Measurements from ENCODE around the gene C16orf95. TPM values are rescaled to one million over a fixed set of nuclear protein-coding genes. Genes with fewer than 3 reads are reported as not detected.

The C16orf95 gene
- polyA plus RNA-seq, 1 donor = 1.8 TPM

Other genes with a start within 250 kb of the C16orf95 start
- gene FBXO31, start 66.4 kb upstream of the C16orf95 start, polyA plus RNA-seq (ENCODE audit: insufficient read length) = 29.3 TPM
- 49.4 TPM for gene MAP1LC3B, start 74.9 kb upstream of the C16orf95 start, polyA plus RNA-seq (ENCODE audit: insufficient read length)
- gene ZCCHC14, start 175.6 kb upstream of the C16orf95 start, polyA plus RNA-seq (ENCODE audit: insufficient read length) = 23.1 TPM